OCI-LY7 (cell line): Measurements from ENCODE around the gene CHRNA4. TPM values are rescaled to one million over a fixed set of nuclear protein-coding genes. Genes with fewer than 3 reads are reported as not detected.

Source experiments
- BruUV-seq: library from RNA; stranded (reverse); fragments of 400-500 nt; replicated peaks from 2 replicates; lab custom pipeline; 2021; lab: Mats Ljungman, UMichigan
- CTCF ChIA-PET: fragments of 300-600 bp; sonication (Branson Sonifier 250); formaldehyde crosslinking; loops from one replicate; lab custom pipeline; 2022; ENCODE audit warnings: antibody characterized with exemption; ENCODE audit not compliant: unreplicated experiment; lab: Charles Lee
- POLR2A ChIA-PET: fragments of 300-600 bp; sonication (Branson Sonifier 250); formaldehyde crosslinking; loops from one replicate; lab custom pipeline; 2022; ENCODE audit warnings: antibody characterized with exemption; lab: Charles Lee
- DNase-seq: peaks from one replicate; pipeline ENCODE4 v3.0.0-alpha.2; 2015; ENCODE audit warnings: low spot score
- H2AFZ ChIP-seq: fragments of 200-600 bp; sonication (generic), shearing (Covaris generic); 2 replicates; pipeline ENCODE4 v1.6.1; 2014; ENCODE audit warnings: mild to moderate bottlenecking, antibody characterized with exemption, low read length, moderate library complexity
- H3K27ac ChIP-seq: fragments of 200-600 bp; sonication (generic); 2 replicates; pipeline ENCODE4 v1.5.1; 2014; ENCODE audit warnings: mixed run types, low read depth, mild to moderate bottlenecking, moderate library complexity, low read length, inconsistent platforms; ENCODE audit not compliant: poor library complexity, severe bottlenecking
- H3K36me3 ChIP-seq: fragments of 200-600 bp; sonication (generic); 2 replicates; pipeline ENCODE4 v1.6.1; 2014; ENCODE audit warnings: mild to moderate bottlenecking, antibody characterized with exemption, low read length, moderate library complexity, mixed read lengths; ENCODE audit not compliant: insufficient read depth
- H3K4me1 ChIP-seq: fragments of 200-600 bp; sonication (generic); 2 replicates; pipeline ENCODE4 v1.5.1; 2014; ENCODE audit warnings: mild to moderate bottlenecking, low read length; ENCODE audit not compliant: insufficient read depth, poor library complexity, severe bottlenecking
- H3K4me2 ChIP-seq: fragments of 200-600 bp; sonication (generic); 2 replicates; pipeline ENCODE4 v1.6.1; 2014; ENCODE audit warnings: mild to moderate bottlenecking, low read length
- H3K4me3 ChIP-seq: fragments of 200-600 bp; sonication (generic); 2 replicates; pipeline ENCODE4 v1.5.1; 2014; ENCODE audit warnings: mild to moderate bottlenecking, low read depth, low read length; ENCODE audit not compliant: poor library complexity, severe bottlenecking
- H3K79me2 ChIP-seq: fragments of 200-600 bp; sonication (generic); 2 replicates; pipeline ENCODE4 v1.6.1; 2016; ENCODE audit warnings: low read depth, mild to moderate bottlenecking, low read length, moderate library complexity, mixed read lengths; ENCODE audit not compliant: insufficient read depth
- H3K9me2 ChIP-seq: fragments of 200-600 bp; sonication (generic); 2 replicates; pipeline ENCODE4 v1.6.1; 2016; ENCODE audit warnings: mild to moderate bottlenecking, low read length, mixed read lengths; ENCODE audit not compliant: insufficient read depth
- H3K9me3 ChIP-seq: fragments of 200-600 bp; sonication (generic); 2 replicates; pipeline ENCODE4 v1.6.1; 2014; ENCODE audit warnings: mild to moderate bottlenecking, mixed run types, low read length, mixed read lengths
- H4K20me1 ChIP-seq: fragments of 200-600 bp; sonication (generic); 2 replicates; pipeline ENCODE4 v1.6.1; 2014; ENCODE audit warnings: mild to moderate bottlenecking, antibody characterized with exemption, low read length, moderate library complexity, mixed read lengths; ENCODE audit not compliant: insufficient read depth
- CTCF ChIP-seq: fragments of 200-600 bp; sonication (generic); conservative IDR thresholded peaks from 2 replicates; pipeline ENCODE4 v1.5.1; 2014; ENCODE audit warnings: mild to moderate bottlenecking, antibody characterized with exemption, low read length, moderate library complexity, mixed read lengths
- EZH2phosphoT487 ChIP-seq: fragments of 200-600 bp; sonication (generic); IDR thresholded peaks from 2 replicates; pipeline ENCODE4 v1.6.1; 2018; ENCODE audit warnings: low read depth, borderline replicate concordance, mild to moderate bottlenecking, mixed run types, antibody characterized with exemption, low read length, moderate library complexity, mixed read lengths
- intact Hi-C: fragments of 100-400 bp; cut with micrococcal nuclease; formaldehyde crosslinking; loops from one replicate; pipeline ENCODE4 v1.10.0; 2022; ENCODE audit not compliant: unreplicated experiment
- total RNA-seq, 2 experiments: library from RNA; depleted of rRNA in 1 of 2; stranded (reverse); fragments of >200 nt in 1 of 2; shearing (Covaris generic) in 1 of 2; gene quantifications; 2 replicates each; pipeline ENCODE4 v1.2.3, GENCODE V29; 2014 to 2022

CHRNA4 gene
- total RNA-seq, 2 experiments from 2014 or later = not detected

- no peak overlapping the region for H3K4me2 ChIP-seq
- H3K9me3 ChIP-seq = no peaks in the 10 kb centered on the region
- no peak for DNase-seq
- BruUV-seq = no TSS peak
- H3K36me3 ChIP-seq = no peaks in the 10 kb centered on the region
- no peaks in the 10 kb centered on the region for H3K4me1 ChIP-seq
- H3K79me2 ChIP-seq = no peaks in the 10 kb centered on the region
- no peaks in the 10 kb centered on the region for H3K9me2 ChIP-seq
- no peak overlapping the region for H2AFZ ChIP-seq
- H4K20me1 ChIP-seq = no peaks in the 10 kb centered on the region
- H3K4me3 ChIP-seq = no peak overlapping the region
- CTCF ChIA-PET = interaction anchor here (0.6 kb wide), 1 partner anchor 292 kb away, joined by 5 read pairs; no protein-coding TSS in a partner anchor
- no peak overlapping the region for H3K27ac ChIP-seq
- POLR2A ChIA-PET = no interaction called here
- TF ChIP-seq CTCF (no peak), EZH2phosphoT487 (no peak)
- intact Hi-C loops = no loop called here
Measured at GRCh38 chr20:63317061-63317460, 44.1 kb downstream of the CHRNA4 start.

GRCh38 chr20:63316502-63316921 is 44.6 kb downstream of the CHRNA4 start:
- Histone ChIP-seq H3K36me3 (no peaks in the 10 kb centered on the region), H3K4me2 (no peak overlapping the region), H4K20me1 (no peaks in the 10 kb centered on the region), H3K9me3 (no peaks in the 10 kb centered on the region), H3K9me2 (no peaks in the 10 kb centered on the region), H3K4me3 (no peak overlapping the region), H3K79me2 (no peaks in the 10 kb centered on the region), H3K27ac (no peak overlapping the region), H3K4me1 (no peaks in the 10 kb centered on the region), H2AFZ (no peak overlapping the region)
- TF ChIP-seq EZH2phosphoT487 = no peak
- no peak for TF ChIP-seq CTCF
- ChIA-PET CTCF (no interaction called here), POLR2A (no interaction called here)
- intact Hi-C loops = no loop called here
- DNase-seq = no peak
- no TSS peak for BruUV-seq

- intact Hi-C loops = no loop called here
- CTCF ChIA-PET = no interaction called here
- Histone ChIP-seq H3K4me2 (no peak overlapping the region), H3K79me2 (no peaks in the 10 kb centered on the region), H3K4me1 (no peaks in the 10 kb centered on the region), H2AFZ (no peak overlapping the region), H3K27ac (no peak overlapping the region), H3K9me3 (no peaks in the 10 kb centered on the region), H3K36me3 (no peaks in the 10 kb centered on the region), H3K9me2 (no peaks in the 10 kb centered on the region), H4K20me1 (no peaks in the 10 kb centered on the region), H3K4me3 (no peak overlapping the region)
- DNase-seq = no peak
- no peak for TF ChIP-seq EZH2phosphoT487
- no peak for TF ChIP-seq CTCF
- POLR2A ChIA-PET = no interaction called here
- BruUV-seq = no TSS peak
Measured at GRCh38 chr20:63315731-63316491, 45.2 kb downstream of the CHRNA4 start.
